Measurements from ENCODE around the gene FTO.

GRCh38 chr16:53974484-53975080 is 270.6 kb downstream of the FTO start:
- TF ChIP-seq CTCF (IDR thresholded peaks at IDR 0.05) (no peak), EP300 (IDR thresholded peaks at IDR 0.05; ENCODE audit: low read depth) (no peak), POLR2AphosphoS5 (IDR thresholded peaks at IDR 0.05) (no peak), POLR2A (IDR thresholded peaks at IDR 0.05) (no peak)
